ENCODE measurements around the gene ASB5. TPM values are rescaled to one million over a fixed set of nuclear protein-coding genes. Genes with fewer than 3 reads are reported as not detected.

ASB5 gene
- total RNA-seq, 3 donors from 2014 or later (not counting 1 experiment from before 2014, with no cell fraction given), result not detected

- no peak overlapping the region for H3K4me3 Mint-ChIP-seq
- Histone ChIP-seq H3K9me3 (ENCODE audit: control insufficient read depth, insufficient read depth, low read length) (no peaks in the 10 kb centered on the region), H3K4me1 (ENCODE audit: control insufficient read depth, insufficient read depth, low read length) (no peaks in the 10 kb centered on the region), H3K4me3 (ENCODE audit: low read length) (no peak overlapping the region), H3K27ac (ENCODE audit: low read length) (no peak overlapping the region), H3K27me3 (ENCODE audit: control insufficient read depth, insufficient read depth, low read length) (no peaks in the 10 kb centered on the region), H3K36me3 (ENCODE audit: control insufficient read depth, insufficient read depth, low read length) (no peaks in the 10 kb centered on the region)
- intact Hi-C loops (cut with micrococcal nuclease), result no loop called here
- ATAC-seq (no peak), DNase-seq (no peak)
- no peak overlapping the region for H3K27ac Mint-ChIP-seq
- H3K4me1 Mint-ChIP-seq, result no peaks in the 10 kb centered on the region
- TF ChIP-seq, protein P1, sequence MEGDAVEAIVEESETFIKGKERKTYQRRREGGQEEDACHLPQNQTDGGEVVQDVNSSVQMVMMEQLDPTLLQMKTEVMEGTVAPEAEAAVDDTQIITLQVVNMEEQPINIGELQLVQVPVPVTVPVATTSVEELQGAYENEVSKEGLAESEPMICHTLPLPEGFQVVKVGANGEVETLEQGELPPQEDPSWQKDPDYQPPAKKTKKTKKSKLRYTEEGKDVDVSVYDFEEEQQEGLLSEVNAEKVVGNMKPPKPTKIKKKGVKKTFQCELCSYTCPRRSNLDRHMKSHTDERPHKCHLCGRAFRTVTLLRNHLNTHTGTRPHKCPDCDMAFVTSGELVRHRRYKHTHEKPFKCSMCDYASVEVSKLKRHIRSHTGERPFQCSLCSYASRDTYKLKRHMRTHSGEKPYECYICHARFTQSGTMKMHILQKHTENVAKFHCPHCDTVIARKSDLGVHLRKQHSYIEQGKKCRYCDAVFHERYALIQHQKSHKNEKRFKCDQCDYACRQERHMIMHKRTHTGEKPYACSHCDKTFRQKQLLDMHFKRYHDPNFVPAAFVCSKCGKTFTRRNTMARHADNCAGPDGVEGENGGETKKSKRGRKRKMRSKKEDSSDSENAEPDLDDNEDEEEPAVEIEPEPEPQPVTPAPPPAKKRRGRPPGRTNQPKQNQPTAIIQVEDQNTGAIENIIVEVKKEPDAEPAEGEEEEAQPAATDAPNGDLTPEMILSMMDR (IDR thresholded peaks at IDR 0.05), result no peak
- H3K36me3 Mint-ChIP-seq, result no peaks in the 10 kb centered on the region
- peaks cover 0 to 7% of the 10 kb centered on the region in 2 donors for H3K27me3 Mint-ChIP-seq (ENCODE audit: low read depth in 2 of 2)
- no peaks in the 10 kb centered on the region for H3K9me3 Mint-ChIP-seq
These were observed 6.8 kb downstream of the ASB5 start for GRCh38 chr4:176262243-176262642.

- Mint-ChIP-seq H3K27me3 (ENCODE audit: low read depth in 2 of 2) (peaks cover 0 to 7% of the 10 kb centered on the region in 2 donors), H3K36me3 (no peaks in the 10 kb centered on the region)
- intact Hi-C loops (cut with micrococcal nuclease), result no loop called here
These were observed 7.5 kb downstream of the ASB5 start for GRCh38 chr4:176261481-176261880.

GRCh38 chr4:176261018-176261417, 8.0 kb downstream of the ASB5 start:
- Mint-ChIP-seq H3K27ac (no peak overlapping the region), H3K27me3 (ENCODE audit: low read depth in 2 of 2) (peaks cover 0 to 7% of the 10 kb centered on the region in 2 donors), H3K4me3 (no peak overlapping the region), H3K36me3 (no peaks in the 10 kb centered on the region), H3K4me1 (no peaks in the 10 kb centered on the region), H3K9me3 (no peaks in the 10 kb centered on the region)
- no CpG with 5 or more reads among the region's 3 CpGs for WGBS (ENCODE audit: insufficient coverage)
- intact Hi-C loops (cut with micrococcal nuclease), result no loop called here
- no peaks in the 10 kb centered on the region for H3K27me3 ChIP-seq (ENCODE audit: control insufficient read depth, insufficient read depth, low read length)
- TF ChIP-seq, protein P1 (IDR thresholded peaks at IDR 0.05), result no peak
- DNase-seq (no peak), ATAC-seq (no peak)
- H3K4me3 ChIP-seq (ENCODE audit: low read length), result no peak overlapping the region
- no peak overlapping the region for H3K27ac ChIP-seq (ENCODE audit: low read length)
- no peaks in the 10 kb centered on the region for H3K9me3 ChIP-seq (ENCODE audit: control insufficient read depth, insufficient read depth, low read length)
- H3K4me1 ChIP-seq (ENCODE audit: control insufficient read depth, insufficient read depth, low read length), result no peaks in the 10 kb centered on the region
- H3K36me3 ChIP-seq (ENCODE audit: control insufficient read depth, insufficient read depth, low read length), result no peaks in the 10 kb centered on the region

More at GRCh38 chr4:176261481-176261880, 7.5 kb downstream of the ASB5 start:
- no peaks in the 10 kb centered on the region for H3K4me1 Mint-ChIP-seq
- Histone ChIP-seq H3K9me3 (ENCODE audit: control insufficient read depth, insufficient read depth, low read length) (no peaks in the 10 kb centered on the region), H3K4me1 (ENCODE audit: control insufficient read depth, insufficient read depth, low read length) (no peaks in the 10 kb centered on the region), H3K36me3 (ENCODE audit: control insufficient read depth, insufficient read depth, low read length) (no peaks in the 10 kb centered on the region), H3K27me3 (ENCODE audit: control insufficient read depth, insufficient read depth, low read length) (no peaks in the 10 kb centered on the region), H3K4me3 (ENCODE audit: low read length) (no peak overlapping the region), H3K27ac (ENCODE audit: low read length) (no peak overlapping the region)
- TF ChIP-seq, protein P1 (IDR thresholded peaks at IDR 0.05), result no peak
- H3K4me3 Mint-ChIP-seq, result no peak overlapping the region
- H3K9me3 Mint-ChIP-seq, result no peaks in the 10 kb centered on the region
- ATAC-seq (no peak), DNase-seq (no peak)
- WGBS (ENCODE audit: insufficient coverage), result 90% methylated on average over 2 of the region's 3 CpGs
- no peak overlapping the region for H3K27ac Mint-ChIP-seq

DNA sequence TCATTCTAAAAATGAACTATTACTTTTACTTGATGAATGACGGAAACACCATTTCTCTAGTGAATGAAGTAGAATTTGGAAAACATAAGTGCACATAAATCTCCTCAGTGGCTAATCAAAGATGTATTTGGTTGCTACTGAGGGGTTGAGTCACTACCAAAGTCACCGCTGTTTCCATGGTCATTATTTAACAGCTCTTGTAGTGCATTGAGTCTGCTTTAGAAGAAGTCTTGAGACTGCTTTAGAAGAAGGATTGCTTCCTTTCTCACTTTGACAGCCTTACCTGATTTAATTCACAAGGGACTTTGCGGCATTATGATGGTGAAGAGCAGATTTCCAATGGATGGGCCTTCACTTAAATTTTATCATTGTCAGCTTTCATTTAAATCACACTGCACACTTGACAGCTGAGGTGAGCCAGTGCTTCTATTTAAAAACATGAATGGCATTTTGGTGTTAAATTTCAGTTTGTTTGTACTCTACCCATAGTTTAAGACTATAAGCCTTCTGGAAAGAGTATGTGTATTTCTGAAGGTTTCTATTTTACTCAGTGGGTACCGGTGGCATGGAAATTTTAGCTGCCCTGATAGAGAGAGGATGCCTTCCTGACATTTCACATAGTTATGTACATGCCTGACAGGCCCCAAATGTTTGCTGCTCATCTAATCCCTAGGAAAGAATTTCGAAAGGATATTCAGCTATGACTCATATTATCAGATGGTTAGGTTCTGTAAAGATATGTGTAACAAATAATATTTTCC, 9.5 kb downstream of the ASB5 start:
- WGBS (ENCODE audit: insufficient coverage), result 83% methylated on average over 3 of the region's 5 CpGs

More for the DNA sequence above, 9.5 kb downstream of the ASB5 start:
- Mint-ChIP-seq H3K4me1 (no peaks in the 10 kb centered on the region), H3K27me3 (ENCODE audit: low read depth in 2 of 2) (peaks cover 0 to 3% of the 10 kb centered on the region in 2 donors), H3K36me3 (no peaks in the 10 kb centered on the region), H3K9me3 (no peaks in the 10 kb centered on the region), H3K4me3 (no peak overlapping the region), H3K27ac (no peak overlapping the region)
- H3K36me3 ChIP-seq (ENCODE audit: control insufficient read depth, insufficient read depth, low read length), result no peaks in the 10 kb centered on the region
- ATAC-seq (no peak), DNase-seq (no peak)
- H3K27ac ChIP-seq (ENCODE audit: low read length), result no peak overlapping the region
- TF ChIP-seq, protein P1 (IDR thresholded peaks at IDR 0.05), result no peak
- no peak overlapping the region for H3K4me3 ChIP-seq (ENCODE audit: low read length)
- no peaks in the 10 kb centered on the region for H3K27me3 ChIP-seq (ENCODE audit: control insufficient read depth, insufficient read depth, low read length)
- intact Hi-C loops (cut with micrococcal nuclease), result no loop called here
- H3K4me1 ChIP-seq (ENCODE audit: control insufficient read depth, insufficient read depth, low read length), result no peaks in the 10 kb centered on the region
- H3K9me3 ChIP-seq (ENCODE audit: control insufficient read depth, insufficient read depth, low read length), result no peaks in the 10 kb centered on the region

Measured in natural killer cell (primary cell).